DOHH2 (cell line): ENCODE results near the gene CAPRIN2.

ENCODE experiments used
- H3F3A ChIP-seq: fragments of 200-600 bp; sonication (generic), shearing (Covaris generic); 2 replicates; pipeline ENCODE4 v1.6.0; 2016; ENCODE audit warnings: antibody characterized with exemption, mild to moderate bottlenecking; ENCODE audit not compliant: control insufficient read depth, insufficient read depth
- H3K27ac ChIP-seq: fragments of 200-600 bp; sonication (generic); 2 replicates; pipeline ENCODE4 v1.5.1; 2014; ENCODE audit warnings: low read depth, mild to moderate bottlenecking, low read length, moderate library complexity
- H3K27me3 ChIP-seq: fragments of 200-600 bp; sonication (generic); 2 replicates; pipeline ENCODE4 v1.6.1; 2014; ENCODE audit warnings: mild to moderate bottlenecking, low read length, mixed read lengths; ENCODE audit not compliant: control insufficient read depth
- H3K36me3 ChIP-seq: fragments of 200-600 bp; sonication (generic); 2 replicates; pipeline ENCODE4 v1.6.1; 2014; ENCODE audit warnings: mild to moderate bottlenecking, low read length, moderate library complexity, mixed read lengths; ENCODE audit not compliant: control insufficient read depth
- H3K4me1 ChIP-seq: fragments of 200-600 bp; sonication (generic); 2 replicates; pipeline ENCODE4 v1.6.1; 2014; ENCODE audit warnings: mild to moderate bottlenecking, low read length, mixed read lengths; ENCODE audit not compliant: control insufficient read depth
- H3K4me2 ChIP-seq: fragments of 200-600 bp; sonication (generic); 2 replicates; pipeline ENCODE4 v1.6.0; 2014; ENCODE audit warnings: mild to moderate bottlenecking, low read length, moderate library complexity
- H3K4me3 ChIP-seq: fragments of 200-600 bp; sonication (generic); 2 replicates; pipeline ENCODE4 v1.5.1; 2014; ENCODE audit warnings: mild to moderate bottlenecking, low read length, mixed read lengths
- H3K79me2 ChIP-seq: fragments of 200-600 bp; sonication (generic); 2 replicates; pipeline ENCODE4 v1.6.1; 2014; ENCODE audit warnings: mild to moderate bottlenecking, low read length, mixed read lengths; ENCODE audit not compliant: control insufficient read depth
- H3K9me2 ChIP-seq: fragments of 200-600 bp; sonication (generic); replicated peaks from 2 replicates; pipeline ENCODE4 v1.6.1; 2014; ENCODE audit warnings: mild to moderate bottlenecking, low read length, mixed read lengths; ENCODE audit not compliant: control insufficient read depth
- H3K9me3 ChIP-seq: fragments of 200-600 bp; sonication (generic); 2 replicates; pipeline ENCODE4 v1.6.1; 2014; ENCODE audit warnings: antibody characterized with exemption, low read length, mixed read lengths; ENCODE audit not compliant: control insufficient read depth, insufficient read depth
- H4K20me1 ChIP-seq: fragments of 200-600 bp; sonication (generic); 2 replicates; pipeline ENCODE4 v1.6.0; 2014; ENCODE audit warnings: low read depth, mild to moderate bottlenecking, antibody characterized with exemption, low read length, moderate library complexity; ENCODE audit not compliant: control insufficient read depth, insufficient read depth
- CTCF ChIP-seq: fragments of 200-600 bp; sonication (generic); IDR thresholded peaks from one replicate; pipeline ENCODE4 v1.5.1; 2014; ENCODE audit warnings: antibody characterized with exemption, mild to moderate bottlenecking, low read depth, low read length; ENCODE audit not compliant: poor library complexity, severe bottlenecking
- EZH2phosphoT487 ChIP-seq: fragments of 200-600 bp; sonication (generic); IDR thresholded peaks from 2 replicates; pipeline ENCODE4 v1.6.1; 2017; ENCODE audit warnings: borderline replicate concordance, mild to moderate bottlenecking, antibody characterized with exemption, low read length, moderate library complexity, mixed read lengths

CAPRIN2 gene

GRCh38 chr12:30748147-30748546, 6.6 kb downstream of the CAPRIN2 start:
- H3K27ac ChIP-seq, result no peak overlapping the region
- no peaks in the 10 kb centered on the region for H3K9me3 ChIP-seq
- H3K9me2 ChIP-seq, result no peaks in the 10 kb centered on the region
- H4K20me1 ChIP-seq, result no peaks in the 10 kb centered on the region
- no peaks in the 10 kb centered on the region for H3K27me3 ChIP-seq
- no peaks in the 10 kb centered on the region for H3K79me2 ChIP-seq
- H3F3A ChIP-seq, result no peaks in the 10 kb centered on the region
- H3K4me1 ChIP-seq, result peaks cover 6% of the 10 kb centered on the region
- H3K4me3 ChIP-seq, result no peak overlapping the region
- H3K4me2 ChIP-seq, result no peak overlapping the region
- no peaks in the 10 kb centered on the region for H3K36me3 ChIP-seq
- no peak for TF ChIP-seq EZH2phosphoT487
- TF ChIP-seq CTCF, result no peak

GRCh38 chr12:30746190-30746589, 8.6 kb downstream of the CAPRIN2 start:
- no peaks in the 10 kb centered on the region for H3K36me3 ChIP-seq
- no peaks in the 10 kb centered on the region for H3K9me3 ChIP-seq
- H4K20me1 ChIP-seq, result no peaks in the 10 kb centered on the region
- H3K9me2 ChIP-seq, result no peaks in the 10 kb centered on the region
- no peak overlapping the region for H3K4me3 ChIP-seq
- H3K79me2 ChIP-seq, result no peaks in the 10 kb centered on the region
- no peaks in the 10 kb centered on the region for H3F3A ChIP-seq
- H3K4me2 ChIP-seq, result no peak overlapping the region
- H3K27me3 ChIP-seq, result no peaks in the 10 kb centered on the region
- no peaks in the 10 kb centered on the region for H3K4me1 ChIP-seq
- no peak overlapping the region for H3K27ac ChIP-seq
- TF ChIP-seq CTCF, result no peak
- no peak for TF ChIP-seq EZH2phosphoT487

- no peaks in the 10 kb centered on the region for H3K27me3 ChIP-seq
- no peaks in the 10 kb centered on the region for H3K9me3 ChIP-seq
- no peaks in the 10 kb centered on the region for H3K36me3 ChIP-seq
- no peaks in the 10 kb centered on the region for H3F3A ChIP-seq
- no peaks in the 10 kb centered on the region for H3K9me2 ChIP-seq
- no peak for TF ChIP-seq EZH2phosphoT487
- TF ChIP-seq CTCF, result no peak
- H3K4me1 ChIP-seq, result no peaks in the 10 kb centered on the region
- no peak overlapping the region for H3K27ac ChIP-seq
- no peak overlapping the region for H3K4me3 ChIP-seq
- H4K20me1 ChIP-seq, result no peaks in the 10 kb centered on the region
- no peak overlapping the region for H3K4me2 ChIP-seq
- no peaks in the 10 kb centered on the region for H3K79me2 ChIP-seq
Observed at GRCh38 chr12:30744321-30744720, 10.4 kb downstream of the CAPRIN2 start.

- Histone ChIP-seq H3K27me3 (no peaks in the 10 kb centered on the region), H3K79me2 (no peaks in the 10 kb centered on the region), H3K9me2 (no peaks in the 10 kb centered on the region), H3K9me3 (no peaks in the 10 kb centered on the region), H4K20me1 (no peaks in the 10 kb centered on the region), H3K4me2 (no peak overlapping the region), H3K4me1 (no peaks in the 10 kb centered on the region), H3K4me3 (no peak overlapping the region), H3F3A (no peaks in the 10 kb centered on the region), H3K27ac (no peak overlapping the region), H3K36me3 (peaks cover 5% of the 10 kb centered on the region; the same call in 1 of the 2 replicates)
- TF ChIP-seq CTCF, result no peak
- TF ChIP-seq EZH2phosphoT487, result no peak
Observed at GRCh38 chr12:30740274-30740673, 14.5 kb downstream of the CAPRIN2 start.
